ENCODE data around the gene SMIM35.

The SMIM35 gene

DNA sequence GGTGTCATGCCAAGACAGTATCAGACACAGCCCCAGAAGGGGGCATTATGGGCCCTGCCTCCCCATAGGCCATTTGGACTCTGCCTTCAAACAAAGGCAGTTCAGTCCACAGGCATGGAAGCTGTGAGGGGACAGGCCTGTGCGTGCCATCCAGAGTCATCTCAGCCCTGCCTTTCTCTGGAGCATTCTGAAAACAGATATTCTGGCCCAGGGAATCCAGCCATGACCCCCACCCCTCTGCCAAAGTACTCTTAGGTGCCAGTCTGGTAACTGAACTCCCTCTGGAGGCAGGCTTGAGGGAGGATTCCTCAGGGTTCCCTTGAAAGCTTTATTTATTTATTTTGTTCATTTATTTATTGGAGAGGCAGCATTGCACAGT lies 85.9 kb downstream of the SMIM35 start:
- DNase-seq, result no peak

DNA sequence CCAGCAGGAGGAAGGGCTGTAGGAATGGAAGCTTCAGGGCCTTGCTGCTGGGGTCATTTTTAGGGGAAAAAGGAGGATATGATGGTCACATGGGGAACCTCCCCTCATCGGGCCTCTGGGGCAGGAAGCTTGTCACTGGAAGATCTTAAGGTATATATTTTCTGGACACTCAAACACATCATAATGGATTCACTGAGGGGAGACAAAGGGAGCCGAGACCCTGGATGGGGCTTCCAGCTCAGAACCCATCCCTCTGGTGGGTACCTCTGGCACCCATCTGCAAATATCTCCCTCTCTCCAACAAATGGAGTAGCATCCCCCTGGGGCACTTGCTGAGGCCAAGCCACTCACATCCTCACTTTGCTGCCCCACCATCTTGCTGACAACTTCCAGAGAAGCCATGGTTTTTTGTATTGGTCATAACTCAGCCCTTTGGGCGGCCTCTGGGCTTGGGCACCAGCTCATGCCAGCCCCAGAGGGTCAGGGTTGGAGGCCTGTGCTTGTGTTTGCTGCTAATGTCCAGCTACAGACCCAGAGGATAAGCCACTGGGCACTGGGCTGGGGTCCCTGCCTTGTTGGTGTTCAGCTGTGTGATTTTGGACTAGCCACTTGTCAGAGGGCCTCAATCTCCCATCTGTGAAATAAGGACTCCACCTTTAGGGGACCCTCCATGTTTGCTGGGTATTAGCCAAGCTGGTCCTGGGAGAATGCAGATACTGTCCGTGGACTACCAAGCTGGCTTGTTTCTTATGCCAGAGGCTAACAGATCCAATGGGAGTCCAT lies 86.5 kb downstream of the SMIM35 start:
- DNase-seq, result no peak

DNA sequence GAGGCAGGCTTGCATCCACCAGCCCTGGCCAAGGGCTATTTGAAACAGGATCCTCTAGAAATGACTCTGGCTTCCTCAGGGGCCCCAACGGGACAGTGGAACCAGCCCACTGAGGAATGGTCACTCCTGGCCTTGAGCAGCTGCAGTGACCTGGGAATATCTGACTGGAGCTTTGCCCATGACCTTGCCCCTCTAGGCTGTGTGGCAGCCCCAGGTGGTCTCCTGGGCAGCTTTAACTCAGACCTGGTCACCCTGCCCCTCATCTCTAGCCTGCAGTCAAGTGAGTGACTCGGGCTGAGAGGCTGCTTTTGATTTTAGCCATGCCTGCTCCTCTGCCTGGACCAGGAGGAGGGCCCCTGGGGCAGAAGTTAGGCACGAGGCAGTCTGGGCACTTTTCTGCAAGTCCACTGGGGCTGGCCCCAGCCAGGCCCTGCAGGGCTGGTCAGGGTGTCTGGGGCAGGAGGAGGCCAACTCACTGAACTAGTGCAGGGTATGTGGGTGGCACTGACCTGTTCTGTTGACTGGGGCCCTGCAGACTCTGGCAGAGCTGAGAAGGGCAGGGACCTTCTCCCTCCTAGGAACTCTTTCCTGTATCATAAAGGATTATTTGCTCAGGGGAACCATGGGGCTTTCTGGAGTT lies 87.3 kb downstream of the SMIM35 start:
- DNase-seq, result no peak

DNA sequence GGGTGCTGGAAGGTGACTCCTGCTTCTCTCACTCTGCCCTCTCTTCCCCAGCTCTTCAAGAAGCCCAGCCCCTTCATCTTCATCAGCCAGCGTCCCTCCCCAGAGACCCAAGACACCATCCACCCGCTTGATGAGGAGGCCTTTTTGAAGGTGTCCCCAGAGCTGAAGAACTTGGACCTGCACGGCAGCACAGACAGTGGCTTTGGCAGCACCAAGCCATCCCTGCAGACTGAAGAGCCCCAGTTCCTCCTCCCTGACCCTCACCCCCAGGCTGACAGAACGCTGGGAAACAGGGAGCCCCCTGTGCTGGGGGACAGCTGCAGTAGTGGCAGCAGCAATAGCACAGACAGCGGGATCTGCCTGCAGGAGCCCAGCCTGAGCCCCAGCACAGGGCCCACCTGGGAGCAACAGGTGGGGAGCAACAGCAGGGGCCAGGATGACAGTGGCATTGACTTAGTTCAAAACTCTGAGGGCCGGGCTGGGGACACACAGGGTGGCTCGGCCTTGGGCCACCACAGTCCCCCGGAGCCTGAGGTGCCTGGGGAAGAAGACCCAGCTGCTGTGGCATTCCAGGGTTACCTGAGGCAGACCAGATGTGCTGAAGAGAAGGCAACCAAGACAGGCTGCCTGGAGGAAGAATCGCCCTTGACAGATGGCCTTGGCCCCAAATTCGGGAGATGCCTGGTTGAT lies 88.0 kb downstream of the SMIM35 start:
- no peak for DNase-seq

DNA sequence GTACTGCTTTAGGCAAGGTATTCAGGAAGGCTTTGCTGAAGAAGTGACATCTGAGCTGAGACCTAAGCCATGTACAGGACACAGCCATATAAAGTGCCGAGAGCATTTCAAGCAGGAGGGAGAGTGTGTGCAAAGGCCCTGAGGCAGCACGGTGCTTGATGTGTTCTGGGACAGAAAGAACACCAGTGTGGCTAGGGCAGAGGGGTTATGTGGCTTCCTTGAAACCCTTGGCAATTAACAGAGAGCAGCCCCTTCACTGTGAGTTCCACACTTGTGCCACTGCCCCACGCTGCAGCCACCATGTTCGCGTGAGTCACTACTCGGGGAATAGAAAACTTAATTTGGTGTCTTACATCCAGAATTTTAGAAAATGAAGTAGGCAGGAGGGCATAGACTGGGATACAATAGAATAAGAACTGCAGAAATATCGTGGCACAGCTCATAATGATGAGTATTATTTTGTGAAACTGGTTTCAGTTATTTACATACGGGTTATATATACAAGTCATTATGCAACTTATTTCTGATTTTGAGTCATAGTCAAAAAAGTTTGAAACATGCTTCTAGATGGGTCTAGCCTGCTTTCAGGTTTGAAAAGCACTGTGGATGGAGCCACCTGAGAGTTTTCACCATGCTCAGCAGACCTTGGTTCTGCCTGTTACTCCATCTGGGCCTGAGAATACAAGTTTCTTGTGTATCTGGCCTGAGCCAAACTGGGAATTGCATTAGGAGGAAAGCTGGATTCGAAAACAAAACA lies 88.8 kb downstream of the SMIM35 start:
- DNase-seq, result no peak

- no peak for DNase-seq
Observed at GRCh38 chr11:117997406-117997805, 89.4 kb downstream of the SMIM35 start.

GRCh38 chr11:117996058-117996457 lies 90.7 kb downstream of the SMIM35 start:
- DNase-seq, result no peak

DNA sequence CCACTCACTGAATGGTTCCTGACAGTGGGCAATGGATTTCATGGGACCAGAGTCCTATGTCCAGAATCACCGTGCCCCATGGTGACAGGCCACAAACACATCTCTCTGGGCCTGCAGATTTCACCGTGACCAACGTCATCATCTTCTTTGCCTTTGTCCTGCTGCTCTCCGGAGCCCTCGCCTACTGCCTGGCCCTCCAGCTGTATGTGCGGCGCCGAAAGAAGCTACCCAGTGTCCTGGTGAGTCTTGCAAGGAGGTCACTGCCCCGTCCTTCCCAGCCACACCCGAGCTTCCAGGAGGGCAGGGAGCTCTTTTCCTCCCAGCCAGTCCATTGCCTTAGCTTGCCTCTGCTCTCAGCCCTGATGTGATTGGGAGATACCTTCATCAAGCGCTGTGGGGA lies 91.3 kb downstream of the SMIM35 start:
- no peak for DNase-seq

DNA sequence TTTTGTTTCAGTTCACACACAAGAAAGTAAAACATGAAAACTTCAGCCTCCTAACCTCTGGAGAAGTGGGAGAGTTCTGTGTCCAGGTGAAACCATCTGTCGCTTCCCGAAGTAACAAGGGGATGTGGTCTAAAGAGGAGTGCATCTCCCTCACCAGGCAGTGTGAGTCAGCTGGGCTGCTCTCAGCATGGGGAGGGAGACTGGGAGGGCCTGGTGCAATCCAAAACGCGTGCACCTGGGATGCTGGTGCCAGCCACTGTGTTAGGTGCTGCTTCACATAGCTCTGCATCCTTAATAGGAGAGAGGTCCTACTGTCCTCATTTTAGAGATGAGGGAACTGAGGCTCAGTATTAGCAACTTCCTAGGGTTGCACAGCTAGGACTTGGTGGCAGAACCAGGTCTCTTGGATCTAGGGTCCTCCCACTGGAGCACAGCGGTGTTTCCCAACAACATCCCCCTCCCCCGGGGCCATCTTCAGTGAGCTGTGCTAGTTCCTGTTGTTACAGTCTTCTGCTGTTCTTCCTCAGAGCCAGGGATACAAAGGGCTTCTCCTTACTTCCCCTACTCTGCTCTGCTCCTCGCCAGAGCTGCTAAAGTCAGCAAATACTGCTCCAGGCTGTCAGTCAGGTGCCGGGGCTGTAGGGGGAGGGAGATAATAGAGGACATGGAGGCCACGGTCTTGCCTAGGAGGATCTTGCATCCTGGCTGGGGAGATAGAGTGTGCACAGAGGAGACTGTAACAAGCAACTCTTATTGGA lies 92.6 kb downstream of the SMIM35 start:
- no peak for DNase-seq

GRCh38 chr11:117992620-117993019 lies 94.1 kb downstream of the SMIM35 start:
- DNase-seq, result no peak

GRCh38 chr11:117992136-117992535 lies 94.6 kb downstream of the SMIM35 start:
- DNase-seq, result no peak

GRCh38 chr11:117989351-117990102 lies 97.2 kb downstream of the SMIM35 start:
- peak in 1 of 2 donors; percentile 63 for DNase-seq

DNA sequence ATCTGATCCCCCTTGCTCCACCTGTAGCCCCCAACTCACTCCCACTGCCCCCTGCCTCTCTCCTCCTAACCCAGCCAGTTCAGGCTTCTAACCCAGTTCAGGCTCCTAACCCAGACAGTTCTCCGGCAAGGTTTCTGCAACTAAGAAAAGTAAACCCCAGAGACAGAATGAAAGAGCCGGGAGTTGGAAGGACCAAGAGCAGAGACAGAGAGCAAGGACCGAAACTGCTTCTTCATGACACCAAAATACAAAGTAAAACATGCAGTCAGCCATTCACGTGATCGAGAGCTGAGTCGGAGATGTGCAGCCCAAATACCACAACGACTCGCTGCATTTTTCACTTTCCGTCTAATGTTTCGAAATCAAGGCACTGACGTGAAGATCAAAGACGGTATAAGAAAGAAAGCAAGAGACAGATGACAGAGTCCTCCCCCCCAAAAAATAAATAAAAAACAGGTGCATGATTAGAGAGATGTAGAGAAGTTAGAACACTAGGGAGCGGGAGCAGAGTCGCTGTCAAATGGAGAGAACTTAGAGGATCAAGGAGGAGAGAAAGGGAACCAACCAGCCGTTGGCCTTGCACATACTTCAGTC lies 99.7 kb downstream of the SMIM35 start:
- DNase-seq, result peak; percentile 73 to 80

DNA sequence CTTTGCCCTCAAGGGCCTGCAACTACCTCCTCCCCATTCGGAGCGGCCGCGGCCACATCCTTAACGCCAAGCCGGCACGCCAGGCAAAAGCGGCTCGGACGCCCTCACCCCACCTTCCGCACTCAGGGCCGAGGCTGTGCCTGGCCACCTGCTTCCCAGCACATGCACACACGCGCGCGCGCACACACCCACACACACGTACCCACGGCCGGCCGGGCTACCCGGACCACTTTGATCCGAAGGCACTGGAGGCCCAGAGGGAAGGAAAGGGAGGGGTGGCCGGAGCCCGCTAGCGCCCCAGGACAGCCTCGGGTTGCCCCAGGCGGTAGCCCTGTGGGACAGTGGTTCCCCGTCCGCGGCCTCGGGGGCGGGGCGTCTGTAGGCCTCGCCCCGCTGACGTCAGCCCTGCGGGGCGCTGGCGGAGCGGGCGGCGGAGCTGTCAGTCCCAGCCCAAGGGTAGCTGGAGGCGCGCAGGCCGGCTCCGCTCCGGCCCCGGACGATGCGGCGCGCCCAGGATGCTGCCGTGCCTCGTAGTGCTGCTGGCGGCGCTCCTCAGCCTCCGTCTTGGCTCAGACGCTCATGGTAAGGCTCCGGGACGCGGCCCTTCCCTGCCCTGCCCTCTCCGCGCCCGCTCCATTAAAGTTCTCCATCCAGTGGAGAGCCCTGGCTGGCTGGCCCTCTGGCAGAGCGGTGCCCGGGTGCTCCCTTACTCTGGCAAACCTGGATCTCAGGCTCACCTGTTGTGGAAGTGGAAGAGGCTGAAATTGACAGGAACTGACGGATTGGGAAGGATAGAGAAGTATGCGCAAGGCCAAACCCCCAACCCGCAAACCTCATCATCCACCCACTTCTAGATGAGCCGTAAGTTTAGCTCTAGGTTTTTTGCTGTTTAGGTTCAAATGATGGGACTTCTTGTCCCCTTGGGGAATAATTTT lies 100.5 kb downstream of the SMIM35 start, which contains the start of gene IL10RA:
IL10RA (plus strand) TSS at position 442 of the 935 bp plus-strand sequence; CDS start at position 516, 74 bp downstream.
- peak; percentile 87 to 89 for DNase-seq

- no peak for DNase-seq
Observed at GRCh38 chr11:117984476-117984875, 102.3 kb downstream of the SMIM35 start.

DNA sequence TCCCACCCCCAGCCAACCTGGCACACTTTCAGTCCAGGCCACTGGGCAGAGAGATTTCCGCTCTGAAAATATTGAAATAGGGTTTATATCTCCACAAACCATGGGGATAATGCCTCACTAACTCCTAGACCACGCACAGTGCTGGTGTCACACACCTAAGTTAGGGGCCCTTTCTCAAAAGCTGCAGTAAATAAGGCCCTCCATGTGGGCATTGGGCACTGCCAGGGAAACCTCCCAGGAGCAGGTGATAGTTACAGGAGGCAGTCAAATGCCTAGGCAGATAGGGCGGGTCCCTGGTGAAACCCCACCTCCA lies 103.6 kb downstream of the SMIM35 start:
- DNase-seq, result no peak

- no peak for DNase-seq
Observed at GRCh38 chr11:117980720-117981119, 106.0 kb downstream of the SMIM35 start.

DNA sequence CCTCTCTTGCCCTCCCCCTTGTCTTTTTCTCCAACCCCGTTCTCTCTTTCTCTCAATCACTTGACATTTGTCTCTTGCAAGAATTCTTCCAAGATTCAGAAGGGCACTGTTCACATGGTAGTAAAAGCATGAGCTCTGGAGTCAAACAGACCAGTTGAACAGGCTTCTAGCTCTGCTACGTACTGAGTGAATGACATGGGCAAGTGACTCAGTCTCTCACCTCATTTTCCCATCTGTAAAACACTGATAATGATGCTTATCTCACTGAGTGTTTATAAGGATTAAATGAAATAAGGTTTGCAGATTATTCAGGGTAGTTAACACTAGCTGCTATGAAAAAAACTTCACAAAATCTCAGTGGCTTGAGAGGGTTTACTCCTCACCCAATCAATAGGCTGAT lies 106.5 kb downstream of the SMIM35 start:
- DNase-seq, result no peak

- peak; percentile 46 to 63 for DNase-seq
Observed at GRCh38 chr11:117979481-117980211, 107.1 kb downstream of the SMIM35 start.
